DND-41 (cell line): ENCODE data around the gene LALBA.

ENCODE experiments used
- ATAC-seq: fragments of 200-7000 bp; cut with Tn5 transposase; 3 replicates; pipeline ENCODE4 v1.9.1; 2021; ENCODE audit warnings: low read depth; ENCODE audit not compliant: insufficient read depth
- DNase-seq: peaks from one replicate; pipeline ENCODE4 v3.0.0-alpha.2; 2020
- H2AFZ ChIP-seq: 2 replicates; pipeline ENCODE4 v1.6.0; 2012; ENCODE audit warnings: low read depth, low read length
- H3K27ac ChIP-seq: 2 replicates; pipeline ENCODE4 v1.5.1; 2012; ENCODE audit warnings: low read length, inconsistent platforms
- H3K27me3 ChIP-seq: fragments of 200-600 bp; sonication (generic); 2 replicates; pipeline ENCODE4 v1.6.0; 2012; ENCODE audit warnings: low read length, mild to moderate bottlenecking, inconsistent platforms; ENCODE audit not compliant: insufficient read depth, poor library complexity
- H3K36me3 ChIP-seq: 2 replicates; pipeline ENCODE4 v1.5.1; 2012; ENCODE audit warnings: low read length, inconsistent platforms; ENCODE audit not compliant: insufficient read depth
- H3K4me1 ChIP-seq: 2 replicates; pipeline ENCODE4 v1.5.1; 2012; ENCODE audit warnings: mild to moderate bottlenecking, low read length; ENCODE audit not compliant: insufficient read depth
- H3K4me2 ChIP-seq: 2 replicates; pipeline ENCODE4 v1.6.0; 2012; ENCODE audit warnings: mild to moderate bottlenecking, moderate library complexity, low read length, inconsistent platforms; ENCODE audit not compliant: insufficient read depth
- H3K4me3 ChIP-seq, 2 experiments: fragments of 200-600 bp in 1 of 2; shearing (Covaris generic) in 1 of 2; 2 replicates each; pipeline ENCODE4 v1.5.1; 2012 to 2016; ENCODE audit warnings: inconsistent platforms in 2 of 2, low read length in 2 of 2, mild to moderate bottlenecking in 2 of 2, low read depth in 1 of 2, moderate library complexity in 1 of 2
- H3K79me2 ChIP-seq: 2 replicates; pipeline ENCODE4 v1.6.0; 2012; ENCODE audit warnings: low read length, inconsistent platforms; ENCODE audit not compliant: insufficient read depth
- H3K9ac ChIP-seq: 2 replicates; pipeline ENCODE4 v1.6.0; 2012; ENCODE audit warnings: low read depth, mild to moderate bottlenecking, inconsistent platforms, low read length, moderate library complexity
- H3K9me3 ChIP-seq: 2 replicates; pipeline ENCODE4 v1.5.1; 2012; ENCODE audit warnings: low read length, moderate library complexity, mild to moderate bottlenecking, inconsistent platforms; ENCODE audit not compliant: insufficient read depth, severe bottlenecking
- H4K20me1 ChIP-seq: 2 replicates; pipeline ENCODE4 v1.6.0; 2012; ENCODE audit warnings: low read length; ENCODE audit not compliant: insufficient read depth
- EZH2 ChIP-seq: IDR thresholded peaks from 3 replicates; pipeline ENCODE4 v1.6.1; 2012; ENCODE audit warnings: borderline replicate concordance, low read depth, mild to moderate bottlenecking, moderate library complexity, low read length, inconsistent platforms; ENCODE audit not compliant: severe bottlenecking
- TF ChIP-seq, protein P1 (sequence below): IDR thresholded peaks from 2 replicates; pipeline ENCODE4 v1.5.1; 2012; ENCODE audit warnings: borderline replicate concordance, low read length, moderate library complexity, mild to moderate bottlenecking; ENCODE audit not compliant: poor library complexity, severe bottlenecking; ENCODE audit errors: extremely low read depth

The LALBA gene

DNA sequence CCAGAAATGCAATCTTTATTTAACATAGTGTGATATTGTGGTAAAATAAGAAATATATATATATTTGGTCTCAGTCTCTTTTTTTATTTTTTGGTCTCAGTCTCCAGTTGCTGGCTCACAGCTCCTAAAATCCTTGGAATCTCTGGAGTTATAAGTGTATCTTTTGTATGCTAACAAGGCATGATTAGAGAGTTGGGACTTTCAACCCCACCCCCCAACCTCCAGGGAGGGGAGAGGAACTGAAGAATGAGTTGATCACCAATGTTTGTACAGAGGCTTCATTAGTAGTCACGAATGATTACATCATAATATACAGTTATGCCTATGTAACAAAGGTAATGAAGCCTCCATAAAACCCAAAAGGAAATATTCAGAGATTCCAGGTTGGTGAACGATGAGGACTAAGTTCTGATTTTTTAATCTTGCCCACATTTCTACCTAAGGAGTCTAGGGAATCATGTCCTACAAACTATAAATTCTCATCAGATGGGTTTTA, 22.8 kb upstream of the LALBA start:
- Histone ChIP-seq H4K20me1 (no peaks in the 10 kb centered on the region), H3K4me2 (no peak overlapping the region), H3K9ac (no peak overlapping the region), H3K27me3 (no peaks in the 10 kb centered on the region), H3K4me3 (no peak overlapping the region), H3K9me3 (peaks cover 5% of the 10 kb centered on the region), H2AFZ (no peak overlapping the region), H3K4me1 (no peaks in the 10 kb centered on the region), H3K27ac (no peak overlapping the region), H3K36me3 (no peaks in the 10 kb centered on the region), H3K79me2 (no peaks in the 10 kb centered on the region)
- DNase-seq (no peak), ATAC-seq (no peak)
- TF ChIP-seq, protein P1, sequence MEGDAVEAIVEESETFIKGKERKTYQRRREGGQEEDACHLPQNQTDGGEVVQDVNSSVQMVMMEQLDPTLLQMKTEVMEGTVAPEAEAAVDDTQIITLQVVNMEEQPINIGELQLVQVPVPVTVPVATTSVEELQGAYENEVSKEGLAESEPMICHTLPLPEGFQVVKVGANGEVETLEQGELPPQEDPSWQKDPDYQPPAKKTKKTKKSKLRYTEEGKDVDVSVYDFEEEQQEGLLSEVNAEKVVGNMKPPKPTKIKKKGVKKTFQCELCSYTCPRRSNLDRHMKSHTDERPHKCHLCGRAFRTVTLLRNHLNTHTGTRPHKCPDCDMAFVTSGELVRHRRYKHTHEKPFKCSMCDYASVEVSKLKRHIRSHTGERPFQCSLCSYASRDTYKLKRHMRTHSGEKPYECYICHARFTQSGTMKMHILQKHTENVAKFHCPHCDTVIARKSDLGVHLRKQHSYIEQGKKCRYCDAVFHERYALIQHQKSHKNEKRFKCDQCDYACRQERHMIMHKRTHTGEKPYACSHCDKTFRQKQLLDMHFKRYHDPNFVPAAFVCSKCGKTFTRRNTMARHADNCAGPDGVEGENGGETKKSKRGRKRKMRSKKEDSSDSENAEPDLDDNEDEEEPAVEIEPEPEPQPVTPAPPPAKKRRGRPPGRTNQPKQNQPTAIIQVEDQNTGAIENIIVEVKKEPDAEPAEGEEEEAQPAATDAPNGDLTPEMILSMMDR, result no peak
- TF ChIP-seq EZH2, result no peak

DNA sequence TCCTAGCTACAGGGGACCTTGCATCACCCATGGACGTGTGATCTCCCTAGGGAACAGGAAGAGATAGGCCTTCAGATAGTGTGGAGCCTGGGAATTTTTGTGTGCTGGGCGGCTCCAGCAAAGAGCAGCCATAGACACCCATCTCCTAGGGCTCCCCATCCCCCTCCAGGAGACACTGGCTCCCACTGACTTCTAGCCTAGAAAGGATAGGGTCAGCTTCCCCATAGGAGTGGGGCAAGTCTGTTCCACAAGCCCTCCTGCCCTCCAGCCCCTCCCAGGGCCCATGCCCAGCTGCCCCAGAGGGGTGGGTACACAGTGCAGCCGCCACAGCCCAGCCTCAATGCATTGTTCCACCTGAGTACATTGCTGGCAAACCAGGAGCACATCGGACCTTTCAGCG, 16.5 kb upstream of the LALBA start:
- no peak for ATAC-seq
- no peaks in the 10 kb centered on the region for H4K20me1 ChIP-seq
- no peak overlapping the region for H2AFZ ChIP-seq
- no peak overlapping the region for H3K4me3 ChIP-seq
- TF ChIP-seq, protein P1, result no peak
- H3K79me2 ChIP-seq, result no peaks in the 10 kb centered on the region
- H3K27me3 ChIP-seq, result peaks cover 5% of the 10 kb centered on the region
- no peak for DNase-seq
- no peaks in the 10 kb centered on the region for H3K9me3 ChIP-seq
- no peak overlapping the region for H3K9ac ChIP-seq
- H3K36me3 ChIP-seq, result no peaks in the 10 kb centered on the region
- H3K4me1 ChIP-seq, result no peaks in the 10 kb centered on the region
- H3K27ac ChIP-seq, result no peak overlapping the region
- H3K4me2 ChIP-seq, result no peak overlapping the region

DNA sequence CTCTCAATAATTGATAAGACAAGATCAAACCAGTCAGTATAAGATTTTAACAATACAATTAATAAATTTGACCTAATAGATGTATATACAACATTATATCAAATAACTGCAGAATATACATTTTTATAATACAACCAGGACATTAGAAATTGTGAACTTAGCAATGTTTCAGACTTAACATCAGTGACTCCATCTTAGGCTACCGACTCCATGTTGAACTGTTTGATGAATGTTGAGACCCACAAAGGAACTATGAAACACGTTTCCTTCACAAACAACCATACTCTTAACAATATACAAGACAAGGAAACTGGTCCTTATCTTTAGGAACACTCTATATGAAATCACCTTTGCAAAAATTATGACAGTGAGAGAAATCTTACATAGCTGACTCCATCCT, 13.9 kb upstream of the LALBA start:
- Histone ChIP-seq H3K9ac (no peak overlapping the region), H4K20me1 (no peaks in the 10 kb centered on the region), H2AFZ (no peak overlapping the region), H3K4me2 (no peak overlapping the region), H3K9me3 (no peaks in the 10 kb centered on the region), H3K27ac (no peak overlapping the region), H3K4me1 (peaks cover 5% of the 10 kb centered on the region; the same call in 1 of the 2 replicates), H3K4me3 (no peak overlapping the region), H3K36me3 (no peaks in the 10 kb centered on the region), H3K79me2 (no peaks in the 10 kb centered on the region), H3K27me3 (peaks cover 5% of the 10 kb centered on the region)
- DNase-seq (no peak), ATAC-seq (no peak)
- TF ChIP-seq, protein P1, result no peak
- TF ChIP-seq EZH2, result no peak

DNA sequence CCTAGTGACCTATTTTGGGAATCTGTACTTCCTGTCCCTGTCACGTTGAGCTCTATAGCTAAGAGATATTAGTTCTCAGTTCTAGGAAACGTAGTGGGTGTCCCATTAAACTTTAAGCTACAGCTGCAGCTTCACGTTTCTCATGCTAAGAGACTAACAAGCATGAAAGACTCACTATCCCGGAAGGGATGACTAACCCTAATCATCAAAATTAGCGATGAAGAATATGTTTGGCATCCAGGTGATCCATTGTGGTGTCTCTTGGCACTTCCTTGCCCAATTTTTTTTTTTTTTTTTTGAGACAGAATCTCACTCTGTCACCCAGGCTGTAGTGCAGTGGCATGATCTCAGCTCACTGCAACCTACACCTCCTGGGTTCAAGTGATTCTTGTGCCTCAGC, 11.0 kb upstream of the LALBA start:
- no peak for DNase-seq
- Histone ChIP-seq H3K79me2 (no peaks in the 10 kb centered on the region), H4K20me1 (no peaks in the 10 kb centered on the region), H3K4me2 (no peak overlapping the region), H3K9ac (no peak overlapping the region), H3K27ac (no peak overlapping the region), H3K4me3 (no peak overlapping the region), H3K9me3 (no peaks in the 10 kb centered on the region), H3K4me1 (peaks cover 5% of the 10 kb centered on the region; the same call in 1 of the 2 replicates), H2AFZ (no peak overlapping the region), H3K27me3 (peaks cover 5% of the 10 kb centered on the region), H3K36me3 (no peaks in the 10 kb centered on the region)
- no peak for TF ChIP-seq EZH2
- TF ChIP-seq, protein P1, result no peak
- ATAC-seq, result no peak
